ENCODE measurements around the gene VPS39. TPM values are rescaled to one million over a fixed set of nuclear protein-coding genes. Genes with fewer than 3 reads are reported as not detected.

Gene VPS39
- total and polyA plus RNA-seq, 2 donors (not counting 3 experiments of a cell fraction or from before 2014, with no cell fraction given): 56.5 to 56.7 TPM

GRCh38 chr15:42184296-42184695, 23.8 kb downstream of the VPS39 start:
- Histone ChIP-seq H4K20me1 (replicated peaks; ENCODE audit: control insufficient read depth, extremely low read depth, insufficient read depth, low read length) (no peaks in the 10 kb centered on the region), H3K4me1 (ENCODE audit: control insufficient read depth, extremely low read depth, insufficient read depth, low read length) (no peaks in the 10 kb centered on the region), H2AFZ (ENCODE audit: low read depth, low read length) (no peak overlapping the region), H3K9me3 (replicated peaks; ENCODE audit: control insufficient read depth, insufficient read depth, low read length) (no peaks in the 10 kb centered on the region), H3K9me1 (replicated peaks; ENCODE audit: control insufficient read depth, extremely low read depth, insufficient read depth, low read length) (no peaks in the 10 kb centered on the region), H3K9ac (replicated peaks; ENCODE audit: extremely low read depth, insufficient read depth, low read length) (no peak overlapping the region), H3K4me2 (ENCODE audit: insufficient read depth, low read length) (no peak overlapping the region), H3K27ac (ENCODE audit: insufficient read depth, low read depth, low read length) (no peak overlapping the region), H3K4me3 (replicated peaks in 1 of 3; ENCODE audit: insufficient read depth in 1 of 3, low read depth in 1 of 3, low read length in 3 of 3) (no peak overlapping the region), H3K36me3 (ENCODE audit: control insufficient read depth in 2 of 2, extremely low read depth in 1 of 2, insufficient read depth in 2 of 2, low read length in 2 of 2) (peaks cover 11 to 21% of the 10 kb centered on the region in 2 experiments), H3K27me3 (ENCODE audit: control insufficient read depth in 2 of 2, insufficient read depth in 2 of 2, low read length in 2 of 2) (no peaks in the 10 kb centered on the region), H3K79me2 (ENCODE audit: control insufficient read depth, insufficient read depth, low read length) (no peaks in the 10 kb centered on the region)
- dilution Hi-C loops (cut with MboI; ENCODE audit: extremely low pct_ligation_motif_present, low sequenced_read_pairs): no loop called here
- FAIRE-seq: peak; percentile 50
- ChIA-PET POLR2A (no interaction called here), CTCF (interaction anchor here (1.2 to 1.3 kb wide), 2 partner anchors 17 to 201 kb away, joined by 3 to 5 read pairs; no protein-coding TSS in a partner anchor)
- intact Hi-C loops (cut with micrococcal nuclease): no loop called here
- no TSS peak for BruUV-seq (replicated peaks)
- no peak for TF ChIP-seq POLR2AphosphoS5 (IDR thresholded peaks at IDR 0.05; ENCODE audit: insufficient read depth, low read depth, low read length)
- no peak for TF ChIP-seq POLR2A (IDR thresholded peaks at IDR 0.05; ENCODE audit: low read depth, low read length)
- TF ChIP-seq EZH2 (IDR thresholded peaks at IDR 0.05; ENCODE audit: borderline replicate concordance, low read depth, low read length, severe bottlenecking): no peak
- no peak for TF ChIP-seq GATA2 (IDR thresholded peaks at IDR 0.05; ENCODE audit: insufficient read depth, insufficient read length, low read depth, low read length)
- no peak for TF ChIP-seq MYC (IDR thresholded peaks at IDR 0.05; ENCODE audit: low read depth, low read length)
- TF ChIP-seq FOS (IDR thresholded peaks at IDR 0.05; ENCODE audit: borderline replicate concordance, insufficient read depth, low read length): no peak
- no peak for TF ChIP-seq MAX (IDR thresholded peaks at IDR 0.05; ENCODE audit: insufficient read depth, insufficient read length)
- no peak for TF ChIP-seq JUN (IDR thresholded peaks at IDR 0.05; ENCODE audit: borderline replicate concordance, insufficient read depth, insufficient read length, low read depth)
- TF ChIP-seq CTCF (IDR thresholded peaks at IDR 0.05; ENCODE audit: extremely low read depth in 1 of 2, insufficient read depth in 1 of 2, low read depth in 1 of 2, low read length in 2 of 2): no peak
- no peak for DNase-seq (ENCODE audit: low read depth, low spot score)
